Osteocyte (in vitro differentiated cells): ENCODE measurements around the gene CXCL8. TPM values are rescaled to one million over a fixed set of nuclear protein-coding genes. Genes with fewer than 3 reads are reported as not detected.

ENCODE experiments used
- DNase-seq: peaks from one replicate; pipeline ENCODE4 v3.0.0; 2021; ENCODE audit warnings: mixed read lengths; ENCODE audit not compliant: unreplicated experiment; ENCODE audit errors: extremely low spot score
- H3K27ac Mint-ChIP-seq: one replicate; pipeline ENCODE4 v1.8.0; 2021; ENCODE audit warnings: mild to moderate bottlenecking, mixed read lengths; ENCODE audit not compliant: unreplicated experiment
- H3K27me3 Mint-ChIP-seq: one replicate; pipeline ENCODE4 v1.8.0; 2021; ENCODE audit warnings: mixed read lengths; ENCODE audit not compliant: unreplicated experiment
- H3K36me3 Mint-ChIP-seq: one replicate; pipeline ENCODE4 v1.8.0; 2021; ENCODE audit warnings: mixed read lengths; ENCODE audit not compliant: unreplicated experiment
- H3K4me1 Mint-ChIP-seq: one replicate; pipeline ENCODE4 v1.8.0; 2021; ENCODE audit warnings: mixed read lengths; ENCODE audit not compliant: unreplicated experiment
- H3K4me3 Mint-ChIP-seq: one replicate; pipeline ENCODE4 v1.8.0; 2021; ENCODE audit warnings: mild to moderate bottlenecking, moderate library complexity, mixed read lengths; ENCODE audit not compliant: unreplicated experiment
- H3K9me3 Mint-ChIP-seq: one replicate; pipeline ENCODE4 v1.8.0; 2021; ENCODE audit warnings: mixed read lengths; ENCODE audit not compliant: unreplicated experiment
- CTCF ChIP-seq: fragments of 200-600 bp; sonication (generic); IDR thresholded peaks from 2 replicates; pipeline ENCODE4 v1.5.0; 2021; ENCODE audit warnings: antibody characterized with exemption, mild to moderate bottlenecking, moderate library complexity
- total RNA-seq: library from RNA; stranded (reverse); gene quantifications from 2 replicates; pipeline ENCODE4 v1.2.1, GENCODE V29; 2021

The CXCL8 gene
- total RNA-seq, 1 donor from 2014 or later: 32.4 TPM

GRCh38 chr4:73777612-73778011 is 37.2 kb downstream of the CXCL8 start:
- H3K4me1 Mint-ChIP-seq: peaks cover 40% of the 10 kb centered on the region
- no peaks in the 10 kb centered on the region for H3K27me3 Mint-ChIP-seq
- H3K4me3 Mint-ChIP-seq: no peak overlapping the region
- TF ChIP-seq CTCF: no peak
- H3K27ac Mint-ChIP-seq: peak overlapping the region; percentile 57
- no peaks in the 10 kb centered on the region for H3K9me3 Mint-ChIP-seq
- H3K36me3 Mint-ChIP-seq: no peaks in the 10 kb centered on the region
- DNase-seq: no peak

- TF ChIP-seq CTCF: no peak
- H3K36me3 Mint-ChIP-seq: peaks cover 1% of the 10 kb centered on the region
- no peak overlapping the region for H3K4me3 Mint-ChIP-seq
- H3K4me1 Mint-ChIP-seq: peaks cover 35% of the 10 kb centered on the region
- H3K27me3 Mint-ChIP-seq: no peaks in the 10 kb centered on the region
- H3K9me3 Mint-ChIP-seq: no peaks in the 10 kb centered on the region
- H3K27ac Mint-ChIP-seq: no peak overlapping the region
- no peak for DNase-seq
These were observed 39.9 kb downstream of the CXCL8 start for GRCh38 chr4:73780243-73780642.

GRCh38 chr4:73780834-73781233 is 40.5 kb downstream of the CXCL8 start:
- Mint-ChIP-seq H3K36me3 (peaks cover 1% of the 10 kb centered on the region), H3K4me3 (no peak overlapping the region), H3K4me1 (peaks cover 32% of the 10 kb centered on the region), H3K27ac (no peak overlapping the region), H3K27me3 (no peaks in the 10 kb centered on the region), H3K9me3 (peaks cover 3% of the 10 kb centered on the region)
- no peak for DNase-seq
- TF ChIP-seq CTCF: no peak

GRCh38 chr4:73788411-73788810 is 48.0 kb downstream of the CXCL8 start:
- DNase-seq: no peak
- no peak overlapping the region for H3K4me3 Mint-ChIP-seq
- H3K4me1 Mint-ChIP-seq: peaks cover 4% of the 10 kb centered on the region
- peaks cover 8% of the 10 kb centered on the region for H3K36me3 Mint-ChIP-seq
- peaks cover 9% of the 10 kb centered on the region for H3K27me3 Mint-ChIP-seq
- TF ChIP-seq CTCF: no peak
- H3K9me3 Mint-ChIP-seq: peaks cover 24% of the 10 kb centered on the region
- no peak overlapping the region for H3K27ac Mint-ChIP-seq

Other genes with a start within 250 kb of the CXCL8 start
- gene RASSF6, start 120.1 kb upstream of the CXCL8 start, total RNA-seq: not detected in 2 replicates
- gene CXCL6, start 96.1 kb downstream of the CXCL8 start, total RNA-seq: 35.3 and 37.6 TPM in 2 replicates
- 0.78 TPM in 1 of 2 replicates, not detected in the other for gene PF4V1, start 112.7 kb downstream of the CXCL8 start, total RNA-seq
- gene CXCL1, start 128.8 kb downstream of the CXCL8 start, total RNA-seq: 118 and 132 TPM in 2 replicates
- not detected in 2 replicates for gene PF4, start 241.5 kb downstream of the CXCL8 start, total RNA-seq
- not detected in 2 replicates for gene PPBP, start 247.6 kb downstream of the CXCL8 start, total RNA-seq